ENCODE results near the gene STK32C.
"Not testable (repeated sequence)": the region's sequence is repeated elsewhere in the genome, so short reads cannot be mapped to it uniquely, and the experiment has no call there.

The STK32C gene

GRCh38 chr10:132307823-132308586, at the start of gene STK32C:
TSS of gene STK32C (minus strand) at chr10:132307950. CDS start at chr10:132307833, 117 bp downstream.
- TF ChIP-seq POLR2AphosphoS5 (IDR thresholded peaks at IDR 0.05; ENCODE audit: borderline replicate concordance, low read depth, low read length) = no peak
- TF ChIP-seq FOXP2 (optimal IDR thresholded peaks at IDR 0.05; ENCODE audit: control extremely low read depth, extremely low read length, insufficient read depth) = no peak
- no peak for TF ChIP-seq EZH2 (IDR thresholded peaks at IDR 0.05)
- Histone ChIP-seq H3K36me3 (ENCODE audit: insufficient read depth, low read length) (no peaks in the 10 kb centered on the region), H3K9ac (ENCODE audit: insufficient read length) (no peak within 1 kb of the TSS), H3K27ac (no peak within 1 kb of the TSS), H3K4me3 (peak within 1 kb of the TSS; percentile 76), H3K9me3 (ENCODE audit: low read depth, low read length) (no peaks in the 10 kb centered on the region)
- no peak for DNase-seq (ENCODE audit: low read depth, low spot score)

GRCh38 chr10:132356621-132357195, 49.0 kb upstream of the STK32C start:
- Histone ChIP-seq H3K9ac (ENCODE audit: insufficient read length) (no peak overlapping the region), H3K36me3 (ENCODE audit: insufficient read depth, low read length) (no peaks in the 10 kb centered on the region), H3K27ac (no peak overlapping the region), H3K9me3 (ENCODE audit: low read depth, low read length) (no peaks in the 10 kb centered on the region), H3K4me3 (no peak overlapping the region)
- TF ChIP-seq FOXP2 (optimal IDR thresholded peaks at IDR 0.05; ENCODE audit: control extremely low read depth, extremely low read length, insufficient read depth) (no peak), POLR2AphosphoS5 (IDR thresholded peaks at IDR 0.05; ENCODE audit: borderline replicate concordance, low read depth, low read length) (no peak), EZH2 (IDR thresholded peaks at IDR 0.05) (no peak)
- no peak for DNase-seq (ENCODE audit: low read depth, low spot score)

GRCh38 chr10:132355754-132356153, 48.0 kb upstream of the STK32C start:
- H3K4me3 ChIP-seq = no peak overlapping the region
- H3K36me3 ChIP-seq (ENCODE audit: insufficient read depth, low read length) = no peaks in the 10 kb centered on the region
- no peak for DNase-seq (ENCODE audit: low read depth, low spot score)
- no peaks in the 10 kb centered on the region for H3K9me3 ChIP-seq (ENCODE audit: low read depth, low read length)
- H3K9ac ChIP-seq (ENCODE audit: insufficient read length) = no peak overlapping the region
- TF ChIP-seq EZH2 (IDR thresholded peaks at IDR 0.05) (no peak), FOXP2 (optimal IDR thresholded peaks at IDR 0.05; ENCODE audit: control extremely low read depth, extremely low read length, insufficient read depth) (no peak), POLR2AphosphoS5 (IDR thresholded peaks at IDR 0.05; ENCODE audit: borderline replicate concordance, low read depth, low read length) (no peak)
- H3K27ac ChIP-seq = no peak overlapping the region

- H3K36me3 ChIP-seq (ENCODE audit: insufficient read depth, low read length) = no peaks in the 10 kb centered on the region
- TF ChIP-seq FOXP2 (optimal IDR thresholded peaks at IDR 0.05; ENCODE audit: control extremely low read depth, extremely low read length, insufficient read depth) (no peak), EZH2 (IDR thresholded peaks at IDR 0.05) (no peak), POLR2AphosphoS5 (IDR thresholded peaks at IDR 0.05; ENCODE audit: borderline replicate concordance, low read depth, low read length) (no peak)
- no peak for DNase-seq (ENCODE audit: low read depth, low spot score)
Observed at GRCh38 chr10:132355297-132355696, 47.5 kb upstream of the STK32C start.

GRCh38 chr10:132354356-132355094, 46.8 kb upstream of the STK32C start:
- H3K9ac ChIP-seq (ENCODE audit: insufficient read length) = no peak overlapping the region
- no peaks in the 10 kb centered on the region for H3K9me3 ChIP-seq (ENCODE audit: low read depth, low read length)
- TF ChIP-seq POLR2AphosphoS5 (IDR thresholded peaks at IDR 0.05; ENCODE audit: borderline replicate concordance, low read depth, low read length) (no peak), EZH2 (IDR thresholded peaks at IDR 0.05) (no peak), FOXP2 (optimal IDR thresholded peaks at IDR 0.05; ENCODE audit: control extremely low read depth, extremely low read length, insufficient read depth) (no peak)
- no peak overlapping the region for H3K27ac ChIP-seq
- H3K36me3 ChIP-seq (ENCODE audit: insufficient read depth, low read length) = no peaks in the 10 kb centered on the region
- no peak for DNase-seq (ENCODE audit: low read depth, low spot score)
- H3K4me3 ChIP-seq = no peak overlapping the region

More at GRCh38 chr10:132355297-132355696, 47.5 kb upstream of the STK32C start:
- Histone ChIP-seq H3K9ac (ENCODE audit: insufficient read length) (no peak overlapping the region), H3K9me3 (ENCODE audit: low read depth, low read length) (no peaks in the 10 kb centered on the region), H3K4me3 (no peak overlapping the region), H3K27ac (no peak overlapping the region)

GRCh38 chr10:132353456-132354355, 46.0 kb upstream of the STK32C start:
- H3K4me3 ChIP-seq = no peak overlapping the region
- no peak overlapping the region for H3K9ac ChIP-seq (ENCODE audit: insufficient read length)
- H3K27ac ChIP-seq = no peak overlapping the region
- no peak for DNase-seq (ENCODE audit: low read depth, low spot score)
- TF ChIP-seq EZH2 (IDR thresholded peaks at IDR 0.05) (no peak), POLR2AphosphoS5 (IDR thresholded peaks at IDR 0.05; ENCODE audit: borderline replicate concordance, low read depth, low read length) (no peak), FOXP2 (optimal IDR thresholded peaks at IDR 0.05; ENCODE audit: control extremely low read depth, extremely low read length, insufficient read depth) (no peak)
- no peaks in the 10 kb centered on the region for H3K36me3 ChIP-seq (ENCODE audit: insufficient read depth, low read length)
- no peaks in the 10 kb centered on the region for H3K9me3 ChIP-seq (ENCODE audit: low read depth, low read length)

- not testable (repeated sequence) for DNase-seq (ENCODE audit: low read depth, low spot score); H3K27ac ChIP-seq
Observed at GRCh38 chr10:132352462-132353308, 44.9 kb upstream of the STK32C start.

More at GRCh38 chr10:132352462-132353308, 44.9 kb upstream of the STK32C start:
- not testable (repeated sequence) for H3K9me3 ChIP-seq (ENCODE audit: low read depth, low read length); H3K9ac ChIP-seq (ENCODE audit: insufficient read length); H3K36me3 ChIP-seq (ENCODE audit: insufficient read depth, low read length); H3K4me3 ChIP-seq

Data from SK-N-MC (cell line).